ENCODE measurements around the gene HMG20B.

HMG20B gene

DNA sequence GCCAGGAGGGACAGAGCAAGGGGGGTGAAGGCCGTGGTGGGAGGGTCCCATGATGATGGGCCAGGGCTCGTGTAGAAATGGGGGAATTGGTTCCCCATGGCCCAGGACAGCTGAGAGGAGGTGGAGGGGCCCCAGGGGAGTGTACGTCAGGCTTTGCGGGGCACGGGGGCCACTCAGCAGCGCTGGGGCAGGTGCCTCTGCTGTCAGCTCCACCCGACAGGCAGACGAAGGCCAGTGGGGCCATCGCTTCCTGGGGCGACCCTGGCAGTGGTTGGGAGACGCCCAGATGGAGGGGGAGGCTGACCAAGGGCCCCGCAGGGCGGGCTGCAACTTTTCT is 35.7 kb upstream of the HMG20B start:
- no peak for DNase-seq (ENCODE audit: low read depth)

DNA sequence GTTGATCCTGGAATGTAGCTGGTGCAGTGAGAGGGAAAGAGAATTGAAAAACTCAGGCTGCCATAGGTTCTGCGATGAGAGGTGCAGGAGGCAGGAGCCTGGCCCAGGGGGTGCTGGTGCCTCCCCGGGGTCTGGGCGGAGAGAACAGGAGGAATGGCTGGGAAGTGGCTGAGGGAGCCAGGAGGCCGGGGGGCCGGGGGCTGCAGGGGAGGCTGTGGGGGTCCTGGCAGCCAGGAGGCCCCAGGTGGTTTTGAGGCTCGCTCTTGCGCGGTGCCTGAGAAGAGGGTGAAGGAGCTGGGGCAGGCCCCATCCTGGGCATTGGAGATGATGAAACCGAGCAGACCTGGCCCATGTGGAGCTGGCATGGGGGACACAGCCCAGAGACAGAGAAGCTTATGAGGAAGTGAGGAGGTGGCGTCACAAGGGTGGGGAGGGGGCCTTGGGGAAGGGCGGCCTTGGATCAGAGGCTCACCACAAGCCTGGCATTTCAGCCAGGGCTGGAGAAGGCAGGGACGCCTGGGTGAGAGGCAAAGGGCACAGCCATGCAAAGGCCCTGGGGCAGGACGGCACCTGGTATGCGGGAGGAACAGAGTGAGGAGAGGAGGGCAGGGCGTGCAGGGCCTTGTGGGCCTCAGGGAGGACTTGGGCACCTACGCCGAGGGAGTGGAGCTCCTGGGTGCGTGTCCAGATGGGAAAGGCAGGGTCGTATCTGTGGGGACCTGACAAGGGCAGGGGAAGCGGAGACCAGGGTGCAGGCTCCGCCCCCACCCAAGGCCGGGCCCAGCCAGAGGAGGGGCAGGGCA is 35.1 kb upstream of the HMG20B start:
- DNase-seq (ENCODE audit: low read depth) = no peak

DNA sequence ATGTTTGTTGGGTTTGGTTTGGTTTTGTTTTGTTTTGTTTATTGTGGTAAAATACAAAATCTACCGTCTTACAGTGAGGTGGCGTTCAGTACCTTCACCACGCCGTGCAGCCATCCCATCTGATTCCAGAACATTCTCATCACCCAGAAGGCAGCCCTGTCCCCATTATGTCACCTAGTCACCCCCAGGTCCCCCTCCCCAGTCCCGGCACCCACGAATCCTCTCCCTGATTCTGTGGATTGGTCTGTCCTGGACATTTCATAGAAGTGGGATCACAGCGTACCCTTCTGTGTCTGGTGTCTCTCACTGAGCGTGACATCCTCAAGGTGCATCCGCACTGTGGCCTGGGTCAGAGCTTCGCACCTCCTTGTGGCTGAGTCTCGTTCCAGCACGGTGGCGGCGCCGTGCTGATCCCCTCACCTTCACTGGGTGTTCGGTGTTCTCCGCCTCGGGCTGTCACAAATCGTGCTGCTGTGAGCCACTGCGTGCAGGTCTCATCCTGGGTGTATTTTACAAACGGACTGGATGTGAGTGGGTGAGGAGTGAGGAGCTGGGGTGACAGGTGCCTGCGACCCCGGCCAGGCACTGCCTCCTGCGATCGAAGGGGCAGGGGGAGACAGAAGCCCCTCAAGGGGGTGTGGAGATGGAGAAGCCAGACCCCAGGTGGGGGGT is 34.4 kb upstream of the HMG20B start:
- DNase-seq (ENCODE audit: low read depth) = no peak

DNA sequence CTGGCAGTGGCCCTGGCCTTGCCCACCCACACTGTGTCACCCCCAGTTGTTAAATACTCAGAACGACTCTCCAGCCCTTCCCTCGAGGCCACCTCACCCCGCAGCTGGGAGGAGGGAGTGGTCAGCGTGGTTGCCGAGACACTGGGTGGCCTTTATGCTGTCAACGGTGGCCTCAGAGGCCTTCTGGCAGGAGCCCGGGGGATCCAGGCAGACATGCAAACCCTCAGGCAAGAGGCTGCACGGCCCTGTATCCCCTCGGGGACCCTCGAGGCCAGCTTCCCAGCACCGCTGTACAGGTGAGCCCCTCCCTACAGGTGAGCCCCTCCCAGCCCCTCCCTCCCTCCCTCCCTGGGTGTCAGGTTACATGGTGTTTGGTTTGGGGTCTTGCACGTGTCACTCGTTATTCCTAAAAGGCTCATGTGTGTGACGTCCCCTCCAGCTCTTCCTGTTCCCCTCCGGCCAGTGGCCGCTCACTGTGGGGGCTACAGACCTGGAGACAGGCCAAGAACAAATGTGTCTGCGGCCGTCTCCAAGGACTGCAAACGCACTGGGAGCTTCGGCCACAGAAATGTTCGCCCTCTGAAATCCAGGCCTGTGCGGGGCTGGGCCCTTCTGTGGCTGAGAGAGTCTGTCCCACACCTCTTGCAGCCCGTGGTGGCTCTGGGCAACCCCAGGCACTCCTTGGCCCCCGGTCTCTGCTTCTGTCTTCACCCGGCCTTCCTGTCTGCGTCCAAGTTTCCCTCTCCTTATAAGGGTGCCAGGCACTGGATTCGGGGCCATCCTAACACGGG is 33.6 kb upstream of the HMG20B start, which contains the start of gene TEKTIP1:
TEKTIP1 (plus strand) TSS at position 210 of the 791 bp plus-strand sequence; CDS start at position 214, 4 bp downstream.
- no peak for DNase-seq (ENCODE audit: low read depth)

DNA sequence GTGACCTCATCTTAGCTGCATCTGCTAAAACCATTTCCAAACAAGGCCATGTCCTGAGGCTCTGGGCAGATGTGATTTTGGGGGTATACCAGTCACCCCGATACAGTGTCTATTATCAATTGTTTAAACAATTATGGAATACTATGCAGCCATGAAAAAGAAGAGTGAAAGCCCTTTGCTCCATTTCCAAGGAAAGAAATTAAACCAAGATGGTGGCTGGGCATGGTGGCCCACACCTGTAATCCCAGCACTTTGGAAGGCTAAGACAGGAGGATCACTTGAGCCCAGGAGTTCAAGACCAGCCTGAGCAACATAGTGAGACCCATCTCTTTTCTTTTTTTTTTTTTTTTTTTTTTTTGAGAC is 33.0 kb upstream of the HMG20B start:
- no peak for DNase-seq (ENCODE audit: low read depth)

DNA sequence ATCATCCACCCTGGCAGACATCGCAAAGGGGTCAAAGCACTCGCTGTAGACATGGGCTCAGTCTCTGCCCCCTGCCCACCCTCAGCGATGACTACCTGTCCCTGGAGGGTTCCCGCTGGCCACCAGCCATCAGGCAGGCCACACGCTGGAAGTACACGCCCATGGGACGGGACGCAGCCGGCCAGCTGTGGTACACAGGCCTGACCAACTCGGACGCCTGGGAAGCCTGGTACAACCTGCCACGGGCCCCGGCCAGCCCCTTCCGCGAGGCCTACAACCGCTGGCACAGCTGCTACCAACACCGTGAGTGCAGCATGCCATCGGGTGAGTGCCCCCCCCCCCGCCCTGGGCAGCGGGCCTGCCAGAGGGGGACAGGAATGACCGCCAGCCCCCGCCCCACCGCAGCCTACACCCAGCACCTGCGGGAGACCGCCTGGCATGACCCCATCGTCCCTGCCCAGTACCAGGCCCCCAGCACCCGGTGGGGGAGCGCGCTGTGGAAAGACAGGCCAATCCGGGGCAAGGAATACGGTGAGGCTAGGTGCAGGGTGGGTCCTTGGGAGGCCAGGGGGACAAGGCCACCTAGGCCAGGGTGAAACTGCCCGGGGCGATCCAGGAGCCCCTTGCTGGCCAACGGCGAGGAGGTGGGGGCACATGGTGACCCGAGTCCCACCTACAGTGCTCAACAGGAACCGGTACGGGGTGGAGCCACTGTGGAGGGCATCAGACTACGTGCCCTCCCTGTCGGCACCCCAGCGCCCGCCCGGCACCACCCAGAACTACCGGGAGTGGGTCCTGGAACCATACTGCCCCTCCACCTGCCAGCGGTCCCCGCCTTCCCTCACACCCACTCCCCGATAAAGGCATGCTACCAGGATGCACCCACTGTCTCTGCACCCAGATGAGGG is 29.3 kb upstream of the HMG20B start:
- DNase-seq (ENCODE audit: low read depth) = no peak

DNA sequence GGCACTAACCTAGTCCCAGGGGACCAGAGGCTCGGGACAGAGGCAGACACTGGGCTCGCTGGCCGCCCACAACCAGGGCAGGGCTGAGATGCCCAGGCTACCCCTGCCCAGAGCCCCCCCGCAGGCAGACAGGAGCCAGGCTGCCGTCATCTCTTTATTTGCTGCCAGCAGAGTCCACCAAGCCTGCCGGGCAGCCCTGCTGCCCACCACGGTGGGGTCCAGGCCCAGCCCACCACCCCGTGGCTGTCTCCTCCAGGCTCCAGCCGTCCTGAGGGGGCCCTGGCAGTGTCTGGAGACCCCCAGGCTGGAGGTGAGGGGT is 28.7 kb upstream of the HMG20B start:
- DNase-seq (ENCODE audit: low read depth) = no peak

DNA sequence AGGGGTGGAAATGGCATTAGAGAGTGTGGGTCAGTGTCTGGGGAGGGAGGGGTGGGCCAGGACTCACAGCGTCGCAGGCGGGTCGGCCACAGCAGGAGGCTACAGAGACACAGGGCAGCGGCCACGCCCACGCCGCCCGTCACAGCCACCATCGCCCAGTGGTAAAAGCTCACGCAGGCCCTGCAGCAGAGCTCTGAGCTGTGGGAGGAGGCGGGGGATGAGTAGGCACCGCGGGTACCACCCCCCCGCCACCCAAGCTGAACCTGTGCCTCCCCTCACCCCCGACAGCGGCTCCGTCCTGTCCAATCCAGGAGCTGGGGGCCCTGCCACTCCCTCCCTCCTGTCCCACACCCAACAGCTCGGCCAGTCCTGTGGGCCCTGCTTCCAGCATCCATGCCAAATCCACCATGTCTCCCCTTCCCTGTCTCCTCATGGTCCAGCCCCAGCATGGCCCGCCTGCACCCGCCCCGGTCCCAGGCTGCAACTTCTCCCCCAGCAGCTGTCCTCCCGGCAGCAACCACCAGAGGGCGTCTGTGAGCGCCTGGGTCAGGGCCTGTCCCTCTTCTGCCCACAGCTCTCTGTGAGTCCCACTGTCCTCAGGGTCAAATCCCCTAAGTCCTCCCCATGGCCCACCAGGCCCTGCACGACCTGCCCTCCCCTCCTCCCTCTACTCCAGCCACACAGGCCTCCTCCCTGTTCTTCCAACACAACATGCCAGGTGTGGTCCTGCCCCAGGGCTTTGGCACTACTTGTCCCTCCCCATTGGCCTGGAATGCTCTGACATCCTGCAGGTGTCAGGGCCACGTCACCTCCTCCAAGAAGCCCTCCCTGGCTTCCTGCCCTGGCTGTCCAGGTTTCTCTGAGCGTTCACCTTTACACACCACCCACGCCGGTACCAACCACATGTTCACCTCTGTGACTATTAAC is 27.7 kb upstream of the HMG20B start:
- DNase-seq (ENCODE audit: low read depth) = no peak

DNA sequence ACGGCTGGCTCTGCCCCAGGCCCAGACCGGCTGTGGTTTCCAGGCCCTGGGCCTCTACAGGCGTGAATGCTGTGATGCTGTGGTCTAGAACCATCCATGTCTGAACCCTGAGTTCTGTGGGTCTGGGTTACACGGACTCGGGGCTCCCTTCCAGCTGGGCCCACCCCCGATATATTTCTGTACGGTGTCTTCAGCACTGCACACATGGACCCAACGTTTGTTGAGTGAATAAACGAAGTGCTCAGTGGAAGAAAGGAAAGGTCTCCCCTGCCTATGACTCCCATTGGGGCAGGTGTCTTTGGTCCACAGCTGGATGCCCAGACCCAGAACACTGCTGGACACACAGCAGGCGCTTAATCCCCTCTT is 27.1 kb upstream of the HMG20B start:
- DNase-seq (ENCODE audit: low read depth) = no peak

DNA sequence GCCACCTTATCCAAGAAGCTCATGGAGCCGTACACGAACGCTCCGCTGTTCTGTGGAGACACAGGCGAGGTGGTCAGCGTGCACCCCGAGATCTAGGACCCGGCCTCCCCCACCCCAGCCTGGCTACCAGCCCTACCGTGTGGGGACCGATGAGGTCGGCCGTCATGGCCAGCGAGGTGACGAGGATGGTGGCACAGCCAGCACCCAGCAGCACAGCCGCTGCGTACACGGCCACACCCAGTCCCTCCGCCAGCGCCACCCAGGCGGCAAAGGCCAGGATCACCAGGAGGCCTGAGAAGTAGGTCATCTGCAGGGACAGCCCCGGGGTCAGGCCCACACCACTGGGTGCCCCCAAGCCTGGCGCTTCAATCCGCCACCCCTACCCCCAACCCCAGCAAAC is 26.6 kb upstream of the HMG20B start:
- no peak for DNase-seq (ENCODE audit: low read depth)

DNA sequence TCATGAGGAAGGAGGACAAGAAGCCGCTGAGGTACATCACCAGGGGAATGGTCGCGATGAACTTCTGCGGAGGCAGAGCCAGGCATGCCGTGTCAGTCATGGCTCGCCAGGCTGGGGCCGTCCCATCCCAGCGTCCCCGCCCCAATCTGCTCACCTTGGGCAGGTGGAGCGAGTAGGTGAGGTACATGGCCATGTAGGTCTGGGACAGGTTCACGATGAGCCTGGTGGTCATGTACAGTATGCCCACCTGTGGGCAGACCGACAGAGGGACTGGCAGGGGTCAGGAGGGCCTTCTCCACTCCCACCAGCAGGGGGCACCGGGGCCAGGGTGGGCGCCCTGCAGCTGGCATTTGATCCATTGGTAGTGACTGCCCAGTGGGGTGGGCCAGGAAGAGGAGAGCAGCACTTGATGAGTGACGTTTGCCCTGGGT is 25.4 kb upstream of the HMG20B start:
- DNase-seq (ENCODE audit: low read depth) = no peak

DNA sequence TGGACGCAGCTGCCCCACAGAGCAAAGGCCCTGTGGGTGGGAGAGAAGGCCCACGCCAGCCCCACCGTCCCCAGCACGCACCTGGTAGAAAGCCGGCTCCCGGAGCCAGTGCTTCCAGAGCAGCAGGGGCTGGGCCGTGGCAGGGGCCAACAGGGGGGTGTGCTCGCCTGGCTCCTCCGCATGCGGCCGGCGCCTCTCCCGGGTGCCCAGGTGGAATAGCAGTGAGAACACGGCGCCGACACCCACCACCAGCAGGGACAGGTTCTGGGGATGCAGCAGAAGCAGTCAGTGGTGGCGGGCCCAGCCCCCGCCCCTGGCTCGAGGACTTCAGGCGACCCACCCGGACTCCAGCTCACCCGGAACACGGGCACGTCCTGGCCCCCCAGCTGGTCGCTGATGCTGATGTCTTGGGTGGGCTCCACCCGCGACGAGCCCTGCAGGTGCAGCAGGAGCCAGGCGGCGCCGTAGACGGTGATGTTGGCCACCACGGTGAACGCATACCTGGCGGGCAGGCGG is 24.9 kb upstream of the HMG20B start:
- DNase-seq (ENCODE audit: low read depth) = no peak

DNA sequence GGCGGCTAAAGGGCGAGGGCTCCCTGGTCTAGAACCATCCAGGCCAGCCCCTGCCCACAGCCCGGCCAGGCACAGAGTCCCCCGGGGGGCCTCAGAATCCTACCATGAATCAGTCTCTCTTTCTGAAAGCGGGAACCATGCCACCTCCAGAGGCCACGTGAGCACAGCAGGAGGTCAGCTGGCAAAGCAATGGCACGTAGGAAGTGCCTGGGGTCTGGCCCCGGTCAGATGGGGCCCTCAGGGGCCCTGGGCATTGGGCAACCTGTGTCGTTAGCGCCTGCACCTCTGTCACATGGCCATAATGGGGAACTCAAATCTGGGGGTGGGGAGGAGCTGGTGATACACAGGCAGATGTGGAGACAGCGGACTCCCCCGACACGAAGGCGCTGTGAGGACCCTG is 24.1 kb upstream of the HMG20B start:
- no peak for DNase-seq (ENCODE audit: low read depth)

DNA sequence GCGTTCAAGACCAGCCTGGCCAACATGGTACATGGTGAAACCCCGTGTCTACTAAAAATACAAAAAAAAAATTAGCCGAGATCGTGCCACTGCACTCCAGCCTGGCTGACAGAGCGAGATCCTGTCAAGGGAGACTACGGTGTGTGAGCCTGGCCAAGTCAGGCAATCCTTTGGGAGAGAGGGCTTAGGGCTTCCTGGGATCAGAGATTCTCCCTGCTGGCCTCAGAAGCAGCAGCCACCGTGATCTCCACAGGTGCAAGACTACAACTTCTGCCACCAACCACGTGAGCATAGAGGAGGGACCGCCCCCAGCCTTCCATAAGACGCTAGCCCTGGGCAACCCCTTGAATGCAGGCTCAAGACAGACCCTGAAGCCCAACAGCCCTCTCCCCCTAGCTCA is 22.9 kb upstream of the HMG20B start:
- no peak for DNase-seq (ENCODE audit: low read depth)

DNA sequence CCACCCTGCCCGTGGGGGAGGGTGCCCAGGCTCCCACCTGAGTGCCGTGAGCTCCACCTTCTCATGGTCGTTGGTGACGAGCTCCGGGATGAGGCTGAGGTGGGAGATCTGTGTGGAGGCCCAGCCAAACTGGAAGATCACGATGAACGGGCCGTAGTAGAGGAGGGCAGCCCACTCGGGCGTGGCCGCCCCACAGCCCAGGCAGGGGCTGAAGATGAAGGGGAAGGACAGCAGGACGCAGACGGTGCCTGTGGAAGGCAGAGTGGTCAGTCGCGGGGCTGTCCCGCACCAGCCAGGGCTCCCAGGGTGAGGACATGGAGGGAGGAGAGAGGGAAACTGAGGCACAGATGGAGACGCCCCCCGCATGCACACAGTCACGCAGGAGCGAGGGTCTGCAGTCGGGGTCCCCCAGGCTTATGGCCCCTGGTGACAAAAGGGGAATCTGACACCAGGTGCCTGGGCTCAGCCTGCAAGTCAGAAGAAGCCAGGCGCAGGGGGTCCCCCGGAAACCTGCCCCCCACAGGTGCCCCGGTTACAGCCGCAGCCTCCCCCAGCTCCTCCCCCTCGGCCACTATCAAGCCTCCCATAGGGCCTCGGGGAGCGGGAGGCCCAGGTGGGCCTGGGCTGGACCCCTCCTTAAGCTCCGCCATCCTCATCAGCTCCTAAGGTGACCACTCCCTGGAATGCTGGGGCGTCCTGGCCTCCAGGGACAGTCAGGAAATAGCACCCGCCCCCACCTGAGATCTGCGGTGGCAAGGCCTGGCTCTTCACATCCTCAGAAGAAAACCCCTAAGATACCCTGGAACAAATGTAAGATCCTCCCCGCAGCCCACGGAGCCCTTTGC is 21.6 kb upstream of the HMG20B start:
- DNase-seq (ENCODE audit: low read depth) = no peak

DNA sequence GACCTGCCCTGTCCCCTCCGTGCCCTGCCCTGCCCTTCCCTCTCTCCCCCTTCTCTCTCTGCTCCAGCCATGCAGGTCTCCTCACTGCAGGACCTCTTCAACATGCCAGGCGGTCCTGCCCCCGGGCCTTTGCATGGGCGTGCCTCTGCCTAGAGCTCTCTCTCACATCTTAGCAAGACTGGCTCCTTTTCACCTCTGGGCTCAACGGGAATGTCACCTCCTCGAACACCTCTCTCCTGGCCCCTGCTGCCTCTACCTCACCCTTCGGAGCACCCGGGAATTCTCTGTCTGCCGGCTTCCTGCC is 21.0 kb upstream of the HMG20B start:
- DNase-seq (ENCODE audit: low read depth) = no peak

DNA sequence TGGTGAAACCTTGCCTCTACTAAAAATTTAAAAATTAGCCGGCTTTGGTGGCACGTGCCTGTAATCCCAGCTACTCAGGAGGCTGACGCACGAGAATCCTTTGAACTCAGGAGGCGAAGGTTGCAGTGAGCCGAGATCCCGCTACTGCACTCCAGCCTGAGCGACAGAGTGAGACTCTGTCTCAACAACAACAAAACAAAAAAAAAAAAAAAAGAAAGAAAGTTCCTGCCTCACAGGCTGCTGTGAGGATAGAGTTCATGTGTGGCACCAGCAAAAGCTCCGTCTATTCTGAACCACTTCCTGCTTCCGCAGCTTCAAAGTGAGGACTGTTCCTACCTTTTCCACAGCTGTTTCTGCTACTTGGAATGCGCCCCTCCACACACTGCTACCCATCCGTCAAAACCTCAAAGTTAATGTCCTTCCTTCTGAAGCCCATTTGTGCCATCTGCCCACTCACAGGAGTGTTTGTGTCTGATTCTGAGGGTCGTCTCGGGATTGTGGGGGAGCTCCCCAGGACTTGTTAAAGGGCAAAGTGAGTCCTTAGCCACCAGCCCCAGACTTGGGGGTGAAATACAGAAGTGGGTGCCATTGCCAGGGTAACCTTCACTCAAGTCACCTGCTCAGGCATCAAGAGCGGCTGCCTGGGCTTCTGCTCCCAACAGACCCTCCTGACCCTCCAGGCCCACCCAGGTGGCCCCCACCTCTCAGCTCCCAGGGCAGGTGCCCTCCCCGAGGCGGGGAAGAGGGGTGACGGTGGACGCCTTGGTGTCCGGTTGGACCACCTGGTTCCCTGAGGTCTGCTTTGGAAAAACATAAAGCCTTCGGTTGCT is 18.3 kb upstream of the HMG20B start:
- DNase-seq (ENCODE audit: low read depth) = no peak

DNA sequence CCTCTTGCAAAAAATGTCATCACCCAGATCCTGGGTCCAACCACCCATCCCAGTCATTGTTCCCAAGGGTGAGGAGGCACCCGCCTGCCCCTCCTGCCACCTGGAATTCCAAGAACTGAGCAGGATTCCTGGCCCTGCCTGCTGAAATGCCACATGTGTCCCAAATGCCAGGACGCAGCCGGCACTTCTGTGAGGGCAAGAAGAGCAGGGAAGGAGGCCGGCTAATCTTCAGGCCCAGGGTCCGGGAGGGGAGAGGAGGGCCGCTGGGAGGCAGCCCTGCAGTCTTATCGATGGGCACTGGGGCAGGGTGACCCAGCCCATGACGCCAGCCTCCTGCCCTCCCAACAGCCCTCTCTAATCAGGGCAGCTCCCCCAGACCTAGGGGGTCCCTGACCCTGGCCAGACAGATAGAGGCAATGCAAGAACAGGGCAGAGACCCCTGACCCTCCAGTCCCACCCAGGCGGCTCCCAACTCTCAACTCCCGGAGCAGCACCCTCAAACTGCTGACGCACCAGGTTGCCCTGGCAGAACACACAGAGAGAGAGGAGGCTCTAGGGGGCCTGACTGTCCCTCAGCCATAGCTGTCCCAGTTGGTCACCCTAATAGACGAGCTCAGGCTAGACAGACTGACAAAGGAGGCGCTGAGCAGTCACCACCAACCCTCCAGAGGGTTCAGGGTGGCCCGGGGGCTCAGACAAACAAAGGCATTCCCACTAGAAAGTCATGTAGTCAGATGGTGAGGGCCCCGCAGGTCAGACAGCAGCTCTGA is 16.9 kb upstream of the HMG20B start:
- DNase-seq (ENCODE audit: low read depth) = no peak

Data from HS-5 (cell line).